B cell (primary cell): Measurements from ENCODE around the gene PROM1. TPM values are rescaled to one million over a fixed set of nuclear protein-coding genes. Genes with fewer than 3 reads are reported as not detected.

Experiments used
- ATAC-seq: fragments of 200-7000 bp; cut with Tn5 transposase; one replicate; pipeline ENCODE4 v1.10.0; 2021; ENCODE audit warnings: low read depth, mild to moderate bottlenecking, moderate number of reproducible peaks, moderate library complexity
- CTCF ChIA-PET: fragments of 350-600 bp; sonication (Branson Sonifier 250); formaldehyde crosslinking; loops from one replicate; lab custom pipeline; 2021; ENCODE audit warnings: antibody characterized with exemption, inconsistent platforms; lab: Charles Lee
- POLR2A ChIA-PET: fragments of 350-600 bp; sonication (Branson Sonifier 250); formaldehyde crosslinking; loops from one replicate; lab custom pipeline; 2021; ENCODE audit warnings: antibody characterized with exemption; lab: Charles Lee
- DNase-seq: peaks from one replicate; pipeline ENCODE4 v3.0.0; 2013
- H2AFZ ChIP-seq: 2 replicates; pipeline ENCODE4 v1.6.1; 2012; ENCODE audit warnings: mild to moderate bottlenecking, low read depth, low read length; ENCODE audit not compliant: insufficient read depth, poor library complexity, severe bottlenecking
- H3K27ac ChIP-seq, 2 donors: 1 replicate in 1 of 2; 2 replicates in 1 of 2; pipeline ENCODE4 v1.5.1; 2012 to 2013; ENCODE audit warnings: low read length in 2 of 2, mild to moderate bottlenecking in 2 of 2, moderate library complexity in 1 of 2
- H3K27me3 ChIP-seq, 4 experiments: fragments of 200-600 bp in 1 of 4; sonication (generic) in 1 of 4; replicated peaks in 1 of 4; 1 replicate in 2 of 4; 2 replicates in 2 of 4; pipeline versions ENCODE4 v1.6.1 to v1.7.0; 2013 to 2016; ENCODE audit warnings: low read length in 3 of 4, mild to moderate bottlenecking in 2 of 4, mixed read lengths in 1 of 4, moderate library complexity in 1 of 4; ENCODE audit not compliant: insufficient read depth in 4 of 4, control insufficient read depth in 3 of 4; ENCODE audit errors: control extremely low read depth in 1 of 4
- H3K36me3 ChIP-seq, 2 experiments: replicated peaks in 1 of 2; 1 replicate in 1 of 2; 2 replicates in 1 of 2; pipeline versions ENCODE4 v1.6.1 to v1.7.1; 2013; ENCODE audit warnings: low read length in 1 of 2; ENCODE audit not compliant: insufficient read depth in 2 of 2, control insufficient read depth in 1 of 2; ENCODE audit errors: control extremely low read depth in 1 of 2, extremely low read depth in 1 of 2
- H3K4me1 ChIP-seq, 2 donors: fragments of 200-600 bp in 1 of 2; sonication (generic) in 1 of 2; 1 replicate in 1 of 2; 2 replicates in 1 of 2; pipeline versions ENCODE4 v1.5.1 to v1.6.1; 2013 to 2017; ENCODE audit warnings: low read length in 2 of 2; ENCODE audit not compliant: control insufficient read depth in 2 of 2, insufficient read depth in 2 of 2
- H3K4me2 ChIP-seq: replicated peaks from 2 replicates; pipeline ENCODE3; 2012; ENCODE audit warnings: mild to moderate bottlenecking, low read depth, low read length; ENCODE audit not compliant: poor library complexity, severe bottlenecking
- H3K4me3 ChIP-seq, 5 experiments: fragments of 200-600 bp in 1 of 5; sonication (generic) in 1 of 5; 1 replicate in 3 of 5; 2 replicates in 2 of 5; pipeline versions ENCODE4 v1.5.1 to v1.7.0; 2011 to 2016; ENCODE audit warnings: low read length in 4 of 5, mild to moderate bottlenecking in 4 of 5, low read depth in 2 of 5, control low read depth in 1 of 5, moderate library complexity in 1 of 5; ENCODE audit not compliant: insufficient read depth in 1 of 5; ENCODE audit errors: control extremely low read depth in 1 of 5, extremely low read depth in 1 of 5
- H3K79me2 ChIP-seq: fragments of 200-600 bp; sonication (generic); one replicate; pipeline ENCODE4 v1.6.0; 2016; ENCODE audit warnings: low read length; ENCODE audit not compliant: control insufficient read depth, insufficient read depth
- H3K9ac ChIP-seq: fragments of 200-600 bp; sonication (generic); 2 replicates; pipeline ENCODE4 v1.6.1; 2017; ENCODE audit warnings: mild to moderate bottlenecking, low read length, moderate library complexity
- H3K9me3 ChIP-seq, 3 donors: one replicate each; pipeline versions ENCODE4 v1.6.1 to v1.7.1; 2013; ENCODE audit warnings: low read length in 2 of 3; ENCODE audit not compliant: control insufficient read depth in 2 of 3, insufficient read depth in 1 of 3; ENCODE audit errors: control extremely low read depth in 1 of 3
- H4K20me1 ChIP-seq: 2 replicates; pipeline ENCODE4 v1.6.0; 2012; ENCODE audit warnings: mild to moderate bottlenecking, low read length; ENCODE audit not compliant: insufficient read depth, control insufficient read depth, poor library complexity, severe bottlenecking
- H3K27ac Mint-ChIP-seq: one replicate; pipeline ENCODE4 v1.8.0; 2021; ENCODE audit warnings: mixed read lengths
- H3K27me3 Mint-ChIP-seq: one replicate; pipeline ENCODE4 v1.8.0; 2021; ENCODE audit warnings: mixed read lengths
- H3K4me1 Mint-ChIP-seq: one replicate; pipeline ENCODE4 v1.8.0; 2021; ENCODE audit warnings: mixed read lengths
- H3K4me3 Mint-ChIP-seq: one replicate; pipeline ENCODE4 v1.8.0; 2021; ENCODE audit warnings: mixed read lengths
- H3K9me3 Mint-ChIP-seq: one replicate; pipeline ENCODE4 v1.8.0; 2022; ENCODE audit warnings: mixed read lengths; ENCODE audit not compliant: insufficient read depth
- CTCF ChIP-seq: fragments of 200-600 bp; IDR thresholded peaks from one replicate; pipeline ENCODE4 v1.8.0; 2022; ENCODE audit warnings: antibody characterized with exemption, mild to moderate bottlenecking
- EZH2 ChIP-seq: IDR thresholded peaks from 2 replicates; pipeline ENCODE4 v1.6.1; 2012; ENCODE audit warnings: borderline replicate concordance, low read depth, mild to moderate bottlenecking, moderate library complexity, low read length; ENCODE audit not compliant: insufficient read depth, poor library complexity, severe bottlenecking
- WGBS: methylation state at CpG from one replicate; pipeline ENCODE4 v1.1.5; 2013; ENCODE audit warnings: missing lambda C conversion rate; ENCODE audit not compliant: insufficient coverage; 5-methylcytosine and 5-hydroxymethylcytosine counted together
- intact Hi-C: fragments of 100-400 bp; cut with micrococcal nuclease; formaldehyde crosslinking; loops from one replicate; pipeline ENCODE4 v1.10.0; 2022
- polyA plus RNA-seq: library from polyadenylated mRNA; depleted of rRNA; stranded (reverse); fragments of >200 nt; gene quantifications from 2 replicates; pipeline ENCODE4 v1.2.3, GENCODE V29; 2012
- total RNA-seq, 2 donors: library from RNA; stranded (reverse); fragments of 120-200 nt in 1 of 2; gene quantifications; 1 replicate in 1 of 2; 2 replicates in 1 of 2; pipeline versions ENCODE4 v1.2.3 to v1.2.4, GENCODE V29; 2013 to 2022

The PROM1 gene
- total and polyA plus RNA-seq, 2 donors (not counting 1 experiment from before 2014, with no cell fraction given): 0.04 TPM; not detected in 1

DNA sequence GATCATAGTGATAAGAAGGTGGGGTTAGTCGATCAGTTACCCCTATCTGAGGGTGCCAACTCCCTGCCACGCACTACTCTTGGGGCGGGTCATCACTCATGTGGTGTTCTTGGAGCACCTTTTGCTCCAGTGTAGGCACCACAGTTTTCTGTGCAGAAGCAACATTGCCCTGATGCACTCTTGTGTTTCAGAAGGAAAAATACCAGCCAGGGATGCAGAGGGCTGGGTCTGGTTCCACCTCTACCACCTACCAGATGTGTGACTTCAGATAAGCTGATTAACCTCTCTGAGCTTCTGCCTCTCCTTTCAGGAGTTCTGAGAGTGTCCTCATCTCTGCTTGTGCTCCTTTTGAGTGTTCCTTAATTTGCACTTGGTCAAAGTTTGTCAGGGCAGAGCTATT lies 29.9 kb upstream of the PROM1 start:
- Histone ChIP-seq H3K9me3 (no peaks in the 10 kb centered on the region), H3K79me2 (no peaks in the 10 kb centered on the region), H2AFZ (no peak overlapping the region), H3K4me2 (no peak overlapping the region), H4K20me1 (no peaks in the 10 kb centered on the region), H3K9ac (no peak overlapping the region), H3K27ac (no peak overlapping the region), H3K36me3 (no peaks in the 10 kb centered on the region), H3K4me1 (no peaks in the 10 kb centered on the region), H3K4me3 (no peak overlapping the region), H3K27me3 (no peaks in the 10 kb centered on the region)
- Mint-ChIP-seq H3K4me3 (no peak overlapping the region), H3K27ac (no peak overlapping the region), H3K4me1 (no peaks in the 10 kb centered on the region), H3K27me3 (peaks cover 35% of the 10 kb centered on the region), H3K9me3 (no peaks in the 10 kb centered on the region)
- 100% methylated on average over 3 of the region's 3 CpGs for WGBS
- ChIA-PET CTCF (no interaction called here), POLR2A (no interaction called here)
- ATAC-seq (no peak), DNase-seq (no peak)
- TF ChIP-seq CTCF: no peak
- TF ChIP-seq EZH2: no peak
- intact Hi-C loops: no loop called here

- CTCF ChIA-PET: interaction anchor here (1.0 kb wide), 1 partner anchor 9 kb away, joined by 3 read pairs; no protein-coding TSS in a partner anchor
Measured at GRCh38 chr4:16111533-16111932, 27.7 kb upstream of the PROM1 start.

More at GRCh38 chr4:16111533-16111932, 27.7 kb upstream of the PROM1 start:
- H3K4me2 ChIP-seq: no peak overlapping the region
- TF ChIP-seq EZH2: no peak
- no peak for TF ChIP-seq CTCF
- Mint-ChIP-seq H3K27ac (no peak overlapping the region), H3K27me3 (peaks cover 32% of the 10 kb centered on the region), H3K9me3 (no peaks in the 10 kb centered on the region), H3K4me3 (no peak overlapping the region), H3K4me1 (no peaks in the 10 kb centered on the region)
- no peak overlapping the region for H2AFZ ChIP-seq
- WGBS: 100% methylated on average over 2 of the region's 5 CpGs
- H3K4me1 ChIP-seq: no peaks in the 10 kb centered on the region
- intact Hi-C loops: no loop called here
- no peaks in the 10 kb centered on the region for H3K36me3 ChIP-seq
- POLR2A ChIA-PET: no interaction called here
- H4K20me1 ChIP-seq: no peaks in the 10 kb centered on the region
- H3K27ac ChIP-seq: no peak overlapping the region
- no peaks in the 10 kb centered on the region for H3K27me3 ChIP-seq
- ATAC-seq (no peak), DNase-seq (no peak)
- H3K9me3 ChIP-seq: no peaks in the 10 kb centered on the region
- H3K4me3 ChIP-seq: no peak overlapping the region
- H3K9ac ChIP-seq: no peak overlapping the region
- no peaks in the 10 kb centered on the region for H3K79me2 ChIP-seq
